SK-N-SH (cell line): ENCODE results near the gene THAP7. TPM values are rescaled to one million over a fixed set of nuclear protein-coding genes. Genes with fewer than 3 reads are reported as not detected.
A peak's percentile ranks its signal among the peaks of the same experiment; 100 is the strongest.

Source experiments
- CTCF ChIA-PET: fragments of 300-600, 350-600 bp; formaldehyde crosslinking; extraction: SDS; loops from one replicate; lab custom pipeline; 2021; lab: Yijun Ruan, JAX
- POLR2A ChIA-PET: fragments of 350-600 bp; sonication (Branson Sonifier 250); formaldehyde crosslinking; extraction: SDS; loops from one replicate; lab custom pipeline; 2020; ENCODE audit warnings: antibody characterized with exemption, inconsistent platforms; lab: Yijun Ruan, JAX
- DNase-seq: peaks from one replicate; pipeline ENCODE4 v3.0.0; 2012
- H2AFZ ChIP-seq: fragments of 200-600 bp; sonication (generic); 2 replicates; pipeline ENCODE4 v1.8.1; 2016; ENCODE audit warnings: antibody characterized with exemption, mild to moderate bottlenecking, low read depth
- H3F3A ChIP-seq: fragments of 200-600 bp; sonication (generic); replicated peaks from 2 replicates; pipeline ENCODE3; 2016; ENCODE audit warnings: antibody characterized with exemption, mild to moderate bottlenecking; ENCODE audit not compliant: insufficient read depth
- H3K27ac ChIP-seq, 2 experiments: fragments of 200-500 bp in 1 of 2; fragments of 200-600 bp in 1 of 2; sonication (Bioruptor generic) in 1 of 2; sonication (generic), shearing (Covaris generic) in 1 of 2; 2 replicates each; pipeline versions ENCODE4 v1.5.1 to v1.6.1; 2014 to 2016; ENCODE audit warnings: low read depth in 2 of 2, inconsistent platforms in 1 of 2, low read length in 1 of 2, mild to moderate bottlenecking in 1 of 2, mixed read lengths in 1 of 2
- H3K27me3 ChIP-seq: fragments of 200-600 bp; sonication (generic), shearing (Covaris generic); 2 replicates; pipeline ENCODE4 v1.6.1; 2016; ENCODE audit warnings: mixed run types; ENCODE audit not compliant: insufficient read depth
- H3K36me3 ChIP-seq, 2 experiments: fragments of 200-500 bp in 1 of 2; fragments of 200-600 bp in 1 of 2; sonication (Bioruptor generic) in 1 of 2; sonication (generic) in 1 of 2; replicated peaks in 1 of 2; 2 replicates each; pipeline versions ENCODE3 to v1.5.1; 2014 to 2016; ENCODE audit warnings: low read length in 1 of 2, mild to moderate bottlenecking in 1 of 2; ENCODE audit not compliant: insufficient read depth in 2 of 2, control insufficient read depth in 1 of 2
- H3K4me1 ChIP-seq, 2 experiments: fragments of 200-500 bp in 1 of 2; fragments of 200-600 bp in 1 of 2; sonication (Bioruptor generic) in 1 of 2; sonication (generic), shearing (Covaris generic) in 1 of 2; 2 replicates each; pipeline versions ENCODE4 v1.5.1 to v1.6.1; 2014 to 2016; ENCODE audit warnings: low read depth in 1 of 2, low read length in 1 of 2, mixed run types in 1 of 2; ENCODE audit not compliant: insufficient read depth in 2 of 2, control insufficient read depth in 1 of 2
- H3K4me2 ChIP-seq: fragments of 200-600 bp; sonication (generic), shearing (Covaris generic); 2 replicates; pipeline ENCODE4 v1.6.1; 2017; ENCODE audit warnings: mixed run types
- H3K4me3 ChIP-seq, 2 experiments: fragments of 200-500 bp in 1 of 2; fragments of 200-600 bp in 1 of 2; sonication (Bioruptor generic) in 1 of 2; sonication (generic), shearing (Covaris generic) in 1 of 2; 2 replicates each; pipeline versions ENCODE4 v1.5.1 to v1.8.1; 2014 to 2016; ENCODE audit warnings: low read depth in 2 of 2, inconsistent platforms in 1 of 2, low read length in 1 of 2, mild to moderate bottlenecking in 1 of 2, mixed read lengths in 1 of 2, moderate library complexity in 1 of 2
- H3K79me2 ChIP-seq: fragments of 200-600 bp; sonication (generic); 2 replicates; pipeline ENCODE4 v1.8.1; 2017; ENCODE audit warnings: mild to moderate bottlenecking; ENCODE audit not compliant: insufficient read depth
- H3K9ac ChIP-seq: fragments of 200-600 bp; sonication (generic); 2 replicates; pipeline ENCODE4 v1.6.1; 2017; ENCODE audit warnings: mixed run types
- H3K9me2 ChIP-seq: fragments of 200-600 bp; sonication (generic); 2 replicates; pipeline ENCODE4 v1.6.1; 2017; ENCODE audit warnings: mixed run types
- H3K9me3 ChIP-seq: fragments of 200-600 bp; sonication (generic); 2 replicates; pipeline ENCODE4 v1.6.1; 2017; ENCODE audit warnings: mixed run types, mild to moderate bottlenecking, moderate library complexity
- H4K20me1 ChIP-seq: fragments of 200-600 bp; sonication (generic); 2 replicates; pipeline ENCODE4 v1.6.1; 2017; ENCODE audit warnings: mild to moderate bottlenecking, mixed run types; ENCODE audit not compliant: insufficient read depth
- FOXM1 ChIP-seq: IDR thresholded peaks from 2 replicates; pipeline ENCODE4 v1.4.0; 2012; ENCODE audit warnings: low read depth, mild to moderate bottlenecking
- MEF2A ChIP-seq: IDR thresholded peaks from 2 replicates; pipeline ENCODE4 v1.4.0; 2012; ENCODE audit warnings: low read depth, borderline replicate concordance
- NFIC ChIP-seq: IDR thresholded peaks from 2 replicates; pipeline ENCODE4 v1.4.0; 2012; ENCODE audit warnings: borderline replicate concordance
- NRF1 ChIP-seq: IDR thresholded peaks from 2 replicates; pipeline ENCODE4 v1.6.1; 2012; ENCODE audit warnings: low read depth, mild to moderate bottlenecking, low read length
- POLR2AphosphoS5 ChIP-seq: IDR thresholded peaks from 2 replicates; pipeline ENCODE4 v1.6.1; 2012; ENCODE audit warnings: low read depth, low read length
- YY1 ChIP-seq: IDR thresholded peaks from 2 replicates; pipeline ENCODE4 v1.4.0; 2012; ENCODE audit warnings: low read depth, mild to moderate bottlenecking
- WGBS: methylation state at CpG from one replicate; pipeline ENCODE4 v1.1.6; 2017; ENCODE audit warnings: low lambda C conversion rate; 5-methylcytosine and 5-hydroxymethylcytosine counted together
- polyA plus RNA-seq, 3 experiments: library from polyadenylated mRNA; depleted of rRNA; stranded (reverse); fragments of >200 nt; gene quantifications; 2 replicates each; pipeline ENCODE4 v1.2.3, GENCODE V29; 2012

Gene THAP7
- polyA plus RNA-seq, 1 of the 3 experiments (the other 2 are of a cell fraction) = 32.0 TPM

DNA sequence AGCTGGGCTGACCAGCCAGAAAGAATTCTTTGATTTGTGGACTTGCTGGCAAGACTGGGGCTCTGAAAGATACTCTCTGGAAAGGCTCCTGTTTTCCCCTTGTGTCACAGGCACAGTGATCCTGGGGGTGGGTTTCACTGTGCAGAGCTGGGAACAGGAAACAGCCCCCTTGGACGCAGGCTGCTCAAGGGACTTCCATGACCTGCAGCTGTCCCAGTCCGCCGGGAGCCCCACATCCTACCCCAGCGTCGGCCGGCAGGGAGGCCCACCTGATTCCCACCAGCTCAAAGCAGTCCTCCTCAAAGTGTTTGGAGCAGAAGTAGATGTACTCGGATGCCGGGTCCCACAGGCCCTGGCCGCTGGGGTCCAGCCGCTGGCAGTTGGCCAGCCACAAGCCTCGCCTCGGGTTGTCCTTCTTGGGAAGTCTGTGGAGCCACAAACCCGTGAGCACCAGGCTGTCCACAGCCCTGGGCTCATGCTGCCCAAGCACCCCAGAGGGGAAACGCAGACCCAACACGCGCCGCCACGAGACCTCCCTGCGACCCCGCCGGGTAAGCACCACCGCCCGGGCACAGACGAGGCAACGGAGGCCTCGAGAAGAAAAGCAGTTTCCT, 824 bp downstream of the THAP7 start:
- Histone ChIP-seq H3K27me3 (no peaks in the 10 kb centered on the region), H3K79me2 (peaks cover 37% of the 10 kb centered on the region), H4K20me1 (0 out of 2 replicates have a peak, but pooled peaks cover 5% of the 10 kb centered on the region), H3K4me1 (peaks cover 12 to 37% of the 10 kb centered on the region in 2 experiments; a peak in 3 of 4 replicates), H3K9me2 (no peaks in the 10 kb centered on the region), H3K36me3 (peaks cover 7 to 33% of the 10 kb centered on the region in 2 experiments), H3K4me2 (peak overlapping the region; percentile 95), H3K9ac (peak overlapping the region; percentile 98), H3K9me3 (no peaks in the 10 kb centered on the region), H3K4me3 (peak overlapping the region; percentile 82 to 96), H3F3A (peaks cover 16% of the 10 kb centered on the region), H3K27ac (peak overlapping the region; percentile 96 to 97; a peak in 3 of 4 replicates)
- DNase-seq = peak; percentile 69
- ChIA-PET CTCF (interaction anchor here (1.4 to 2.7 kb wide), 3 partner anchors 11 to 116 kb away, joined by 6 to 13 read pairs (median 11); no protein-coding TSS in a partner anchor), POLR2A (interaction anchor here (1.0 to 3.3 kb wide), 4 partner anchors 11 to 115 kb away, joined by 3 to 18 read pairs (median 8); partner anchors contain the start of genes LZTR1 and P2RX6)
- WGBS = 3% methylated on average over 17 of the region's 26 CpGs
- TF ChIP-seq NFIC = peak; percentile 14; the same call in 1 of the 2 replicates
- TF ChIP-seq MEF2A = no peak
- no peak for TF ChIP-seq YY1
- TF ChIP-seq, all 33 proteins: peak for 1
- H2AFZ ChIP-seq = peak overlapping the region; percentile 60; the same call in 1 of the 2 replicates

DNA sequence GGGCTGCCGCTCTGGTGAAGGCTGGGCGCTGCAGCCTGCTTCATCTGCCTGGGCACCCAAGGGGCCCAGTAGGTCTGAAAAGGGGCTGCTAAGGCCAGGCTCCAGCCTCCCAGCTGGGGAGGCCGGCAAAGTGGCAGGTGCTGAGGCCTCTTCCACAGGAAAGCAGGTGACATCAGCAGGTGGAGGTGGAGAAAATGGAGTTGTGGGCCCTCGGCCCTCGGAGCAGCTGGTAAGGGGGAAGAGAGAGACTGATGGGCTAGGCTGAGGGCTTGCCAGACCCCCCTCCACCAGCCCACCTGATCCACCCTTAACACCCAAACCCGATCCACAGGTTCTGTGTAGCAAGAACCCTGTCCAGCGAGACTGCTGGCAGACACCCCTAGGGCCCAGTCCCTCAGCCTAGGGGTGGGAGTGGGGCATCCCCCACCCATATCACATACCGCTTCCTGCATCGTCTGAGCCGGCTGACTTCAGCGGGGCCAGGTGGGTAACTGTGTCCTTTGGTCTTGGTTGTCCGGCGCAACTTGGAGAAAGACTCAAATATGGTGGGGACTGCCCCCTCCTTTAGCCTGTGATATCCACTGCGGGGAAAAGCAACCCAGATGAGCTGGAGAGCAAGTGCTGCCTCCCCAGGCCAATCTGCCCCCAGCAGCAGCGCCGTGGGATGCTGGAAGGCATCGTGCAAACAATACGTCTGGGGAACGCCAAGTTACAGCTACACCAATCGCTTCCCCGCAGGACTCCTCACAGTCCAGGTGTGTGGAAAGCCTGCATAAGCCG, 1.5 kb downstream of the THAP7 start:
- Histone ChIP-seq H3K27me3 (no peaks in the 10 kb centered on the region), H3K27ac (peak overlapping the region in 1 of 2 experiments; percentile 96; a peak in 2 of 4 replicates), H3K4me3 (peak overlapping the region; percentile 82 to 96), H4K20me1 (0 out of 2 replicates have a peak, but pooled peaks cover 5% of the 10 kb centered on the region), H3K4me1 (peaks cover 12 to 37% of the 10 kb centered on the region in 2 experiments; a peak in 3 of 4 replicates), H2AFZ (no peak overlapping the region), H3K79me2 (peaks cover 37% of the 10 kb centered on the region), H3K9ac (peak overlapping the region; percentile 98), H3K4me2 (peak overlapping the region; percentile 95), H3K36me3 (peaks cover 7 to 35% of the 10 kb centered on the region in 2 experiments), H3K9me2 (no peaks in the 10 kb centered on the region), H3F3A (peaks cover 16% of the 10 kb centered on the region), H3K9me3 (no peaks in the 10 kb centered on the region)
- ChIA-PET POLR2A (interaction anchor here (1.0 to 3.3 kb wide), 4 partner anchors 10 to 115 kb away, joined by 3 to 18 read pairs (median 8); partner anchors contain the start of genes LZTR1 and P2RX6), CTCF (interaction anchor here (1.4 to 2.7 kb wide), 3 partner anchors 11 to 115 kb away, joined by 6 to 13 read pairs (median 11); no protein-coding TSS in a partner anchor)
- WGBS = 46% methylated on average over 17 of the region's 22 CpGs
- peak; percentile 25; the same call in 1 of the 2 replicates for TF ChIP-seq POLR2AphosphoS5
- TF ChIP-seq NRF1 = no peak
- no peak for TF ChIP-seq FOXM1
- no peak for DNase-seq
